LNCaP clone FGC (cell line): Measurements from ENCODE around the gene ADGRE3.

Experiments used
- DNase-seq: peaks from one replicate; pipeline ENCODE4 v3.0.0-alpha.2; 2011; ENCODE audit warnings: low read depth
- H3K4me3 ChIP-seq: 2 replicates; pipeline ENCODE4 v1.5.1; 2011; ENCODE audit warnings: mild to moderate bottlenecking, low read depth, low read length, control low read depth
- CTCF ChIP-seq: IDR thresholded peaks from 2 replicates; pipeline ENCODE4 v1.5.1; 2012; ENCODE audit warnings: mild to moderate bottlenecking; ENCODE audit not compliant: control insufficient read depth, insufficient read depth; ENCODE audit errors: extremely low read depth

Gene ADGRE3

DNA sequence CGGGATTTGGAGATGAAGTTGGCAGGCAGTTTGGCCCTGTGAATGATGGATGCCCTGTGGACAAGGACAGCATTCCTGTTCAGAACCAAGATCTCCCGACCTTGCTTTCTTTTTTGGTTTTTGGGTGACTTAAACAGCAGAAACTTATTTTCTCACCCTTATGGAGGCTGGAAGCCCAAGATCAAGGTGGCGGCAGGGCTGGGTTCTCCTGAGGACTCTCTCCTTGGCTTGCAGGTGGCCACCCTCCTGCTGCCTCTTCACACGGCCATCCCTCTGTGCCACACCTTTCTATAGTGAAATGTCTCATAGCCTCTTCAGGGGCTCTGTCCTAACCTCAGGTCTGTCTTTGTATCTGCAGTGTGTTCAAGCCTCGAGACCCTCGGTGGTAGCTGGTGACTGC lies 29.2 kb upstream of the ADGRE3 start:
- no peak for TF ChIP-seq CTCF
- no peak overlapping the region for H3K4me3 ChIP-seq
- no peak for DNase-seq

GRCh38 chr19:14700711-14701375 lies 26.2 kb upstream of the ADGRE3 start:
- no peak for TF ChIP-seq CTCF
- no peak for DNase-seq

GRCh38 chr19:14699641-14700040 lies 25.0 kb upstream of the ADGRE3 start:
- no peak for TF ChIP-seq CTCF
- H3K4me3 ChIP-seq = no peak overlapping the region
- DNase-seq = no peak

More at GRCh38 chr19:14700711-14701375, 26.2 kb upstream of the ADGRE3 start:
- no peak overlapping the region for H3K4me3 ChIP-seq

DNA sequence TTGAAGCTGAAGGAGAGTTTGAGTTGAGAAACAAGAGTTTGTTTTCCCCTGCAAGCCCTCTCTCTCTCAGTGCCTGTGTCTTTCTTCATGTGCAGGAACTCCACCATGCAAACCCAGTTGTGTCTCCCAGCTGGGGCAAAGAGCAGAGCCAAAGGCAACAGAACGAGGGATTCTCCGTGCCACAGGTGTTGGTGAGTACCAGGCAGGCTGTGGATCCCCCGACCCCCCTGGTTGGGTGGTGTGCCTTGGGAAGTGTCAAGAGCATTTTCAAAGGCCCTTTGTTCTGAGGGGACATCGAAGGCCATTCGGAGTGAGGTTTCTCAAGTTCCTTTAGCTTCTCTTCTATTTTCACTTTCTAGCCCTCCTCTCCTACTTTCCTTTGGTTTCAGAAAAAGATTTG lies 20.8 kb upstream of the ADGRE3 start:
- no peak for DNase-seq
- no peak for TF ChIP-seq CTCF
- H3K4me3 ChIP-seq = no peak overlapping the region

- TF ChIP-seq CTCF = no peak
- no peak overlapping the region for H3K4me3 ChIP-seq
- DNase-seq = no peak
Measured at GRCh38 chr19:14694641-14695266, 20.1 kb upstream of the ADGRE3 start.

- TF ChIP-seq CTCF = no peak
- H3K4me3 ChIP-seq = peak within 1 kb of the TSS; percentile 91
- peak; percentile 50 for DNase-seq
Measured at GRCh38 chr19:14689598-14690503, 15.2 kb upstream of the ADGRE3 start, which contains the start of gene ZNF333. ZNF333 (plus strand) TSS chr19:14690048; CDS start chr19:14693492, 3,444 bp downstream.
